K562 (cell line): ENCODE data around the gene DNASE2. TPM values are rescaled to one million over a fixed set of nuclear protein-coding genes. Genes with fewer than 3 reads are reported as not detected.

ENCODE experiments used
- ARID1B ChIP-seq: fragments of 450-650 bp; IDR thresholded peaks from 2 replicates; pipeline ENCODE4 v1.6.1; 2016; ENCODE audit warnings: antibody characterized with exemption, mild to moderate bottlenecking, inconsistent platforms
- BHLHE40 ChIP-seq: IDR thresholded peaks from 2 replicates; pipeline ENCODE4 v1.6.1; 2011; ENCODE audit warnings: low read length, improper control_type of control experiment
- CTBP1 ChIP-seq: fragments of 450-650 bp; IDR thresholded peaks from 2 replicates; pipeline ENCODE4 v1.6.1; 2016; ENCODE audit warnings: borderline replicate concordance
- CXXC5 ChIP-seq: fragments of 250-450 bp; sonication (Bioruptor Pico); IDR thresholded peaks from 2 replicates; pipeline ENCODE4 v1.8.0; 2022; ENCODE audit warnings: inconsistent platforms, mild to moderate bottlenecking, moderate library complexity
- DACH1 ChIP-seq: fragments of 450-650 bp; IDR thresholded peaks from 2 replicates; pipeline ENCODE4 v1.6.1; 2018; ENCODE audit not compliant: partially characterized antibody
- MAZ ChIP-seq, 2 experiments: fragments of 450-650 bp in 1 of 2; sonication (generic) in 1 of 2; formaldehyde crosslinking; IDR thresholded peaks in 1 of 2; conservative IDR thresholded peaks in 1 of 2; 2 replicates each; pipeline versions ENCODE4 v1.4.0 to v1.5.0; 2020; ENCODE audit warnings: mild to moderate bottlenecking in 1 of 2, missing genetic modification reagents in 1 of 2
- POLR2H ChIP-seq: IDR thresholded peaks from 2 replicates; pipeline ENCODE4 v1.6.1; 2016; ENCODE audit warnings: missing genetic modification characterization, low read depth, mild to moderate bottlenecking, control low read depth, missing compliant biosample characterization, moderate library complexity
- RAD21 ChIP-seq, 2 experiments: fragments of 250-450 bp in 1 of 2; fragments of 450-650 bp in 1 of 2; sonication (Bioruptor Pico) in 1 of 2; formaldehyde crosslinking in 1 of 2; IDR thresholded peaks in 1 of 2; conservative IDR thresholded peaks in 1 of 2; 2 replicates each; pipeline versions ENCODE4 v1.4.0 to v1.8.0; 2020 to 2022; ENCODE audit warnings: mild to moderate bottlenecking in 2 of 2, moderate library complexity in 1 of 2
- RBFOX2 ChIP-seq: fragments of 200-400 bp; formaldehyde crosslinking; IDR thresholded peaks from 2 replicates; pipeline ENCODE4 v1.6.1; 2017; ENCODE audit warnings: low read depth, mild to moderate bottlenecking, low read length, moderate library complexity
- SMARCE1 ChIP-seq: fragments of 450-650 bp; IDR thresholded peaks from 2 replicates; pipeline ENCODE4 v1.7.1; 2016; ENCODE audit warnings: mild to moderate bottlenecking
- TFE3 ChIP-seq: fragments of 450-650 bp; formaldehyde crosslinking; IDR thresholded peaks from 2 replicates; pipeline ENCODE4 v1.4.0; 2020; ENCODE audit warnings: mild to moderate bottlenecking, mixed read lengths
- ZBTB17 ChIP-seq: fragments of 450-650 bp; formaldehyde crosslinking; IDR thresholded peaks from 2 replicates; pipeline ENCODE4 v1.4.0; 2020; ENCODE audit warnings: mild to moderate bottlenecking
- ZBTB33 ChIP-seq: sonication (generic); formaldehyde crosslinking; IDR thresholded peaks from 2 replicates; pipeline ENCODE4 v1.8.1; 2023; ENCODE audit warnings: mild to moderate bottlenecking, missing genetic modification reagents
- ZFP1 ChIP-seq: fragments of 450-650 bp; formaldehyde crosslinking; IDR thresholded peaks from 2 replicates; pipeline ENCODE4 v1.4.0; 2020; ENCODE audit warnings: mild to moderate bottlenecking, mixed read lengths
- ZNF133 ChIP-seq: fragments of 250-450 bp; sonication (Bioruptor Pico); IDR thresholded peaks from 2 replicates; pipeline ENCODE4 v1.4.0; 2020; ENCODE audit warnings: mild to moderate bottlenecking
- ZNF140 ChIP-seq: fragments of 250-450 bp; sonication (Bioruptor Pico); IDR thresholded peaks from 2 replicates; pipeline ENCODE4 v1.8.0; 2021; ENCODE audit warnings: moderate library complexity, mild to moderate bottlenecking, inconsistent platforms
- ZNF146 ChIP-seq: IDR thresholded peaks from one replicate; pipeline ENCODE4 v1.6.1; 2018; ENCODE audit warnings: missing compliant biosample characterization; ENCODE audit not compliant: unreplicated experiment
- polyA plus RNA-seq, 8 experiments: library from polyadenylated mRNA; depleted of rRNA in 4 of 8; stranded (reverse) in 5 of 8; unstranded in 3 of 8; fragments of >200 nt; fragmentation: Nextera tagmentation in 2 of 8; fragmentation: Illumina TruSeq in 1 of 8; extraction: Ambion mirVana in 2 of 8; extraction: Trizol in 1 of 8; gene quantifications; 2 replicates each; pipeline versions ENCODE4 v1.2.1 to v1.2.3, GENCODE V29; 2011 to 2014; ENCODE audit warnings: inconsistent platforms in 1 of 8, missing spikeins in 1 of 8
- total RNA-seq, 7 experiments: library from RNA; depleted of rRNA in 6 of 7; stranded (reverse); fragments of >200 nt in 6 of 7; fragmentation: Illumina TruSeq in 2 of 7; extraction: Trizol in 2 of 7; gene quantifications; 2 replicates each; pipeline versions ENCODE4 v1.2.1 to v1.2.3, GENCODE V29; 2011 to 2021; ENCODE audit warnings: low replicate concordance in 1 of 7
- TF ChIP-seq, protein P1 (sequence below): sonication (generic); formaldehyde crosslinking; IDR thresholded peaks from 2 replicates; pipeline ENCODE4 v1.8.1; 2023; ENCODE audit warnings: mild to moderate bottlenecking, missing genetic modification reagents, moderate library complexity
- TF ChIP-seq, protein P2 (sequence below): fragments of 250-450 bp; sonication (Bioruptor Pico); IDR thresholded peaks from 2 replicates; pipeline ENCODE4 v1.8.0; 2021; ENCODE audit warnings: moderate library complexity, mild to moderate bottlenecking, inconsistent platforms
- TF ChIP-seq, protein P3 (sequence below), 2 experiments: fragments of 450-650 bp in 1 of 2; sonication (generic) in 1 of 2; formaldehyde crosslinking in 1 of 2; IDR thresholded peaks in 1 of 2; conservative IDR thresholded peaks in 1 of 2; 2 replicates each; pipeline versions ENCODE4 v1.6.1 to v1.8.1; 2016 to 2023; ENCODE audit warnings: mild to moderate bottlenecking in 2 of 2, moderate library complexity in 2 of 2, inconsistent platforms in 1 of 2, missing genetic modification reagents in 1 of 2

The DNASE2 gene
- total and polyA plus RNA-seq, 9 of the 15 experiments (the other 6 are each of a cell fraction or from before 2014, with no cell fraction given), result 4.4 to 27.0 (median 20.2) TPM

DNA sequence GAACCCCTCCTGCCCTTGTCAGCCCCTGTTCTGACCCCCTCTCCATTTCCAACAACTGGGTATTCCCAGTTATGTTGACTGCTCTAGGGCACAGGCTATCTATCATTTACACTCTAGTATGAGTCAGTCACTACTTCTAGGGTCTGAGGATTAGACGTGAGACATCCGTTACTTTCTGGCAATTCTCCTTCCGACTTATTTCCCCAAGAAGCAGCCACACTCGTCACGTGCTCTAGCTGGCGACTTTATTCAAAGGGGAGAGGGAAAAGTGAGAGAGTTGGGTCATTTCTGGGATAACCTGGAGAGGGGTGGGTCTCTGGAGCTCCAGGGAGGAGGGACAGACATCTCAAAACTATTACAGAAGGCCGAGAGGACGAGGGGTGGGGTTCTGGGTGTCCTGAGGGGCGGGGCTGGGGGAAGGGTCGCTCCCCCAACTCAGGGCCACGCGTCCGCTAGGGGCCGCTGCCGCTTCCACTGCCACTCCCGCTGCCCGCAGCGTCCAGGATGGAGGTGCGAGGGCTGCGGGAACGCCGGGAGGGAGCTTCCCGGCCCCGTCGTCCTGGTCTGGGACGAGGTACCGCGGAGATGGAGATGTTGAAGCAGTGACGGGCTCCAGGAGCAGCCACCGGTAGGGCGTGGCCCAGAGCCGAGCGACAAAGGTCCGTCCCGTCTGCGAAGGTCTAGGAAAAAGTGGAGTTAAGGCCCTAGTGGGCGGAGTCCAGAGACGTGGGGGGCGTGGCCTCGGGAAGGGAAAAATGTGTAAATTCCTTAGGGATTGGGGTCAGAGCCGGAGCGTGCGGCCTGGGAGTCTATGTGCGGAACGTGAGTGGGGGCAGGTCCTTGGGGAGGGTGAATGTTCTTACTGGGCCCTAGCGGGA is 55.8 kb downstream of the DNASE2 start (continued):
- TF ChIP-seq ZNF146 (CRISPR knock-in tag) (no peak), TFE3 (CRISPR knock-in tag) (peak; percentile 26; the same call in 1 of the 2 replicates), SMARCE1 (0 out of 2 replicates have a peak, but pooled peaks have one; percentile 27), RBFOX2 (peak; percentile 48; the same call in 1 of the 2 replicates), ZBTB33 (CRISPR knock-in tag) (peak; percentile 70; the same call in 1 of the 2 replicates), ARID1B (peak; percentile 33; the same call in 1 of the 2 replicates), ZNF140 (CRISPR knock-in tag) (no peak), RAD21 (CRISPR knock-in tag; conservative IDR thresholded peaks at IDR 0.05 in 1 of 2, IDR thresholded peaks at IDR 0.05 in 1 of 2) (0 out of 4 replicates have a peak, but pooled peaks of 1 of the 2 experiments have one; percentile 16), BHLHE40 (peak; percentile 62), ZBTB17 (CRISPR knock-in tag) (no peak), MAZ (CRISPR knock-in tag; conservative IDR thresholded peaks at IDR 0.05 in 1 of 2, IDR thresholded peaks at IDR 0.05 in 1 of 2) (peak in 1 of 2 experiments; percentile 85; a peak in 2 of 4 replicates), ZFP1 (CRISPR knock-in tag) (no peak), CXXC5 (CRISPR knock-in tag) (peak; percentile 73), POLR2H (tag) (no peak), DACH1 (no peak), CTBP1 (peak; percentile 75; the same call in 1 of the 2 replicates), ZNF133 (no peak)
- TF ChIP-seq, protein P1, sequence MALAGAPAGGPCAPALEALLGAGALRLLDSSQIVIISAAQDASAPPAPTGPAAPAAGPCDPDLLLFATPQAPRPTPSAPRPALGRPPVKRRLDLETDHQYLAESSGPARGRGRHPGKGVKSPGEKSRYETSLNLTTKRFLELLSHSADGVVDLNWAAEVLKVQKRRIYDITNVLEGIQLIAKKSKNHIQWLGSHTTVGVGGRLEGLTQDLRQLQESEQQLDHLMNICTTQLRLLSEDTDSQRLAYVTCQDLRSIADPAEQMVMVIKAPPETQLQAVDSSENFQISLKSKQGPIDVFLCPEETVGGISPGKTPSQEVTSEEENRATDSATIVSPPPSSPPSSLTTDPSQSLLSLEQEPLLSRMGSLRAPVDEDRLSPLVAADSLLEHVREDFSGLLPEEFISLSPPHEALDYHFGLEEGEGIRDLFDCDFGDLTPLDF, result no peak
- TF ChIP-seq, protein P2, sequence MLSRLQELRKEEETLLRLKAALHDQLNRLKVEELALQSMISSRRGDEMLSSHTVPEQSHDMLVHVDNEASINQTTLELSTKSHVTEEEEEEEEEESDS, result no peak
- TF ChIP-seq, protein P3, sequence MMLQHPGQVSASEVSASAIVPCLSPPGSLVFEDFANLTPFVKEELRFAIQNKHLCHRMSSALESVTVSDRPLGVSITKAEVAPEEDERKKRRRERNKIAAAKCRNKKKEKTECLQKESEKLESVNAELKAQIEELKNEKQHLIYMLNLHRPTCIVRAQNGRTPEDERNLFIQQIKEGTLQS (IDR thresholded peaks at IDR 0.05), result peak; percentile 31; the same call in 1 of the 2 replicates
- TF ChIP-seq, protein P3 (CRISPR knock-in tag; conservative IDR thresholded peaks at IDR 0.05), result no peak
